T-helper 1 cell treated with Interleukin-12 subunit alpha and Interleukin-12 subunit beta and Interleukin-4 antibody, amounts not matched to agents 30 μg/mL and 1 μg/mL, for 36 hours (primary cell): ENCODE data around the gene FNTB.

Experiments used
- H3K27ac Mint-ChIP-seq: one replicate; pipeline ENCODE4 v1.8.0; 2021; ENCODE audit warnings: mild to moderate bottlenecking, mixed read lengths
- H3K27me3 Mint-ChIP-seq: one replicate; pipeline ENCODE4 v1.8.0; 2021; ENCODE audit warnings: low read depth, mixed read lengths
- H3K36me3 Mint-ChIP-seq: one replicate; pipeline ENCODE4 v1.8.0; 2021; ENCODE audit warnings: low read depth, mixed read lengths
- H3K4me1 Mint-ChIP-seq: one replicate; pipeline ENCODE4 v1.8.0; 2021; ENCODE audit warnings: low read depth, mixed read lengths
- H3K4me3 Mint-ChIP-seq: one replicate; pipeline ENCODE4 v1.8.0; 2021; ENCODE audit warnings: mild to moderate bottlenecking, moderate library complexity, mixed read lengths
- H3K9me3 Mint-ChIP-seq: one replicate; pipeline ENCODE4 v1.8.0; 2021; ENCODE audit warnings: mixed read lengths

FNTB gene

DNA sequence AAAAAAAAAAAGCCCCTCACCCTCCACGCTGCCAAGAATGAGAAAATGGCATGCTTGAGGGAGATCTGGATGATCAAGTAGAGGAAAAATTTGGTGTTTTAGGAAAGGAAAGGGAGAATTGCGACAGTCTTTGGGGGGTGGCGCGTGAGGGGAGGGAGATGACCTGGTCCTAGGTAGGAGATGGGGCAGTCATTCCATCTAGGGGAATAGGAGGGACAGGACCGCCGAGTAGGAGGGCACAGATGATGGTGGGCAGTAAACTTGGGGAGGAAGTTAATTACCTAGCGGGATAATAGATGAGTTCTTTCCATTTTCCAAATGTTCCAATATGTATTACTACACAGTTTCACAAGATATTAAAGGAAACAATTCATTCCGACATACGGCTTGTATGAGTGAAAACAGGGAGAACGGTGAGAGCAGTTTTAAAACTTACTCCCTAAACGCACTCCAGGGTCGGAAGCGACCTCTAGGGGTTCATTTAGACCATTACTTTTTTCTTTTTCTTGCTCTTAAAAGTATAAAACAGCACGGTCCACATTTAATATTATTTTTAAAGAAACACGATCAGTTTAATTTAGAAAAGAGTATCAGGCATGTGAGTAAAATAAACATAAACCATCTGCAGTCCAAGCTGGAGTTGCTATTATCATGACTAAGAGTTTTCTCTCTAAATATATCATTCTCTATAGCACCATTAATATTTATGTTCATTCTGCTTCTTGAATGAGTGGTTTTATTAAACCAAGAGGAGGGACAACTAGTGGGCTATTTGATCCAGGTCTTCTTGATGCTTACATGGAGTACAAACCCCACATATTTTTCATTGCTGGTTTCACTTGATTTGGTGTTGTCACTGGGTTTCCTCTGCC is 3.0 kb upstream of the FNTB start:
- H3K36me3 Mint-ChIP-seq, result peaks cover 2% of the 10 kb centered on the region
- H3K4me3 Mint-ChIP-seq, result peak overlapping the region; percentile 11
- no peak overlapping the region for H3K27ac Mint-ChIP-seq
- H3K4me1 Mint-ChIP-seq, result peaks cover 16% of the 10 kb centered on the region
- peaks cover 46% of the 10 kb centered on the region for H3K27me3 Mint-ChIP-seq
- H3K9me3 Mint-ChIP-seq, result no peaks in the 10 kb centered on the region

DNA sequence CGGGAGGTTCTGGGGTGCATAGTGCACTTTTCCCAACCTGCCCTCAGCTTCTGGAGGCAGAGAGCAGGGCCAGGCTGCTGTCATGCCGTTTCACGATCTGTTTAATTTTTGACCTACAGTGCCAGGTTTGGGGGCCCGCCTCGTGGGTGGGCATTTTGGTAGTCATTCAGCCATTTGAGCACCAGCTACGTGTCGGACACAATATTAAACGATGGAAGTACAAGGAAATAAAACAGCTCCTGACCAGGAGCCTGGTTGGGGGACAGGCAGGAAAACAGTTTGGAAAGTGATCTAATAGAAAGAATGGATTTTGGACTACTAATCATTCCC is 708 bp downstream of the FNTB start:
- Mint-ChIP-seq H3K4me1 (peaks cover 39% of the 10 kb centered on the region), H3K36me3 (peaks cover 9% of the 10 kb centered on the region), H3K9me3 (no peaks in the 10 kb centered on the region), H3K27ac (peak overlapping the region; percentile 97), H3K27me3 (peaks cover 32% of the 10 kb centered on the region), H3K4me3 (peak overlapping the region; percentile 96)

DNA sequence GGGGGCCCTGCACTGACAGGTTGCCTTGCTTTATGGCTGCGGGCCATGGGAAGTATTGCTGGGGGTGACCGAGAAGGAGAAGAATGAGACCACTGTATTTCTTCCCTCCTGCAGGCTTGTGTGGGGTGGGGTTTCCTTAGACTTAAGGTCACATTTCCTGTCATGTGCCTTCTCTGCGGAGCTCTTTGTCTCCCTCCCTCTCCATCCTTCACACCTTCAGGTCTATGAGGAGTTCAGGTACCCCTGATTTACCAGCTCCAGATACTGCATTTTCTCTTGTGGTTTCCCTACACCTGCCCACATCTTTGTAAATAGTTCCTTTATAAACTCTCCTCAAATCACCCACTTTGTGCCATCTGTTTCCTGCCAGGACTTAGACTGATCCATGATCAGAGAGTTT is 3.6 kb downstream of the FNTB start:
- Mint-ChIP-seq H3K9me3 (no peaks in the 10 kb centered on the region), H3K4me3 (peak overlapping the region; percentile 57), H3K27me3 (peaks cover 10% of the 10 kb centered on the region), H3K27ac (peak overlapping the region; percentile 50), H3K36me3 (peaks cover 9% of the 10 kb centered on the region), H3K4me1 (peaks cover 34% of the 10 kb centered on the region)

GRCh38 chr14:64990939-64991338 is 4.2 kb downstream of the FNTB start:
- Mint-ChIP-seq H3K27me3 (peaks cover 6% of the 10 kb centered on the region), H3K27ac (no peak overlapping the region), H3K36me3 (peaks cover 9% of the 10 kb centered on the region), H3K9me3 (no peaks in the 10 kb centered on the region), H3K4me1 (peaks cover 33% of the 10 kb centered on the region), H3K4me3 (no peak overlapping the region)

GRCh38 chr14:64992328-64992885 is 5.7 kb downstream of the FNTB start:
- no peaks in the 10 kb centered on the region for H3K27me3 Mint-ChIP-seq
- no peak overlapping the region for H3K4me3 Mint-ChIP-seq
- H3K36me3 Mint-ChIP-seq, result peaks cover 9% of the 10 kb centered on the region
- no peaks in the 10 kb centered on the region for H3K9me3 Mint-ChIP-seq
- no peak overlapping the region for H3K27ac Mint-ChIP-seq
- peaks cover 26% of the 10 kb centered on the region for H3K4me1 Mint-ChIP-seq

DNA sequence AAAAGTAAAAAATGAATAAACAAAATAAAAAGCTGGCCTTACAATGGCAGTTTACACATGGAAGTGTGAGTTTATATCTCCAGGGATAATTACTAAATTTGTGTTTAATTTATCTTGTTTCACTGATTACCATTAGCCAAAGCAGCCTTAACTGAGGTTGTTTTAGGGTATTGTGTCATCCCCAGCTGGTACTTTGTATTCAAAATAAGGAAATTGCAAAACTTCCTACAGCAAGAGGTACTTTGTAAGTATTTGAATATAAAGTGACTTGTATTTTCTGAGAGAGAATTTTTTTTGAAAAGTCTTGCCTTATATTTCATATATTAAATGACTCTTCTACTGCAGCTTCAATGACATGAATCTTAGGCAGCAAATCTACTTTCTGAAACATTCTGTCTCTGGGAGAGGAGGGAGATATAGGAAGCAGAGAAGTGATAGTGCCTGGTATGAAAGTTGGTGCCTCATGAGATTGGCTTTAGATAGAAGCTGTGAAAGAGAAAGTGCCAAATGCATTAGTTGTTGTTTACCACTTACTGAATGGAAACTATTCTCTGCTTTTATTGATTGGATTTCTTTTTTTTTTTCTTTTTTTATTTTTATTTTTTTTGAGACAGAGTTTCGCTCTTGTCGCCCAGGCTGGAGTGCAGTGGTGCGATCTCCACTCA is 6.7 kb downstream of the FNTB start:
- no peak overlapping the region for H3K4me3 Mint-ChIP-seq
- no peak overlapping the region for H3K27ac Mint-ChIP-seq
- peaks cover 9% of the 10 kb centered on the region for H3K36me3 Mint-ChIP-seq
- peaks cover 30% of the 10 kb centered on the region for H3K4me1 Mint-ChIP-seq
- no peaks in the 10 kb centered on the region for H3K27me3 Mint-ChIP-seq
- no peaks in the 10 kb centered on the region for H3K9me3 Mint-ChIP-seq

GRCh38 chr14:64994540-64994939 is 7.8 kb downstream of the FNTB start:
- no peak overlapping the region for H3K27ac Mint-ChIP-seq
- H3K9me3 Mint-ChIP-seq, result no peaks in the 10 kb centered on the region
- H3K4me3 Mint-ChIP-seq, result no peak overlapping the region
- no peaks in the 10 kb centered on the region for H3K27me3 Mint-ChIP-seq
- H3K4me1 Mint-ChIP-seq, result peaks cover 22% of the 10 kb centered on the region
- H3K36me3 Mint-ChIP-seq, result peaks cover 4% of the 10 kb centered on the region

GRCh38 chr14:64995291-64995690 is 8.6 kb downstream of the FNTB start:
- Mint-ChIP-seq H3K27ac (no peak overlapping the region), H3K9me3 (no peaks in the 10 kb centered on the region), H3K4me1 (peaks cover 15% of the 10 kb centered on the region), H3K4me3 (no peak overlapping the region), H3K27me3 (no peaks in the 10 kb centered on the region), H3K36me3 (peaks cover 2% of the 10 kb centered on the region)

GRCh38 chr14:64997108-64997794 is 10.6 kb downstream of the FNTB start:
- Mint-ChIP-seq H3K36me3 (no peaks in the 10 kb centered on the region), H3K4me3 (no peak overlapping the region), H3K27me3 (no peaks in the 10 kb centered on the region), H3K4me1 (peaks cover 5% of the 10 kb centered on the region), H3K27ac (no peak overlapping the region), H3K9me3 (no peaks in the 10 kb centered on the region)

DNA sequence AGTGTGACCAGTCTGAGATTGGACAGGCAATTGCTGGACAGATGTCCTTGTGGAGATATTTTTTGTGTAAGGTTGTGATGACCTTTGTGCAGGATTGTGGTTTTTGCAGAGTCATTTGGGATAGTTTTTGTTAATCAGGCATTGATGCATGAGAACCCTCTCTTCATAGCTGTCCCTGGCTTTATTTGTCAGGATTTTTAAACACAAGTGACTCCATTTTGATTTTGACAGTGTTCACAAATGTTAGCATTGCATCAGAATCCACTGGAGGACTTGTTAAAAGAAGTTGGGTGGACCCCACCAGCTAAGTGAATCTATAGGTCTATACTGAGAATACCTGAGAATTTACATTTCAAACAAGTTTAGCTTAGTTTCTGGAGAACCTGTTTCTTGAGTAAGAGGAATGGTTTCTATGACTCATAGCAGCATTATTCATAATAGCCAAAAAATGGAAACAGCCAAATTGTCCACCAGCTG is 11.8 kb downstream of the FNTB start:
- Mint-ChIP-seq H3K4me1 (peaks cover 12% of the 10 kb centered on the region), H3K9me3 (no peaks in the 10 kb centered on the region), H3K4me3 (no peak overlapping the region), H3K36me3 (no peaks in the 10 kb centered on the region), H3K27ac (no peak overlapping the region), H3K27me3 (no peaks in the 10 kb centered on the region)

- Mint-ChIP-seq H3K27me3 (no peaks in the 10 kb centered on the region), H3K4me3 (no peak overlapping the region), H3K36me3 (peaks cover 3% of the 10 kb centered on the region), H3K9me3 (no peaks in the 10 kb centered on the region), H3K4me1 (peaks cover 18% of the 10 kb centered on the region), H3K27ac (no peak overlapping the region)
Measured at GRCh38 chr14:65000898-65001591, 14.3 kb downstream of the FNTB start.

DNA sequence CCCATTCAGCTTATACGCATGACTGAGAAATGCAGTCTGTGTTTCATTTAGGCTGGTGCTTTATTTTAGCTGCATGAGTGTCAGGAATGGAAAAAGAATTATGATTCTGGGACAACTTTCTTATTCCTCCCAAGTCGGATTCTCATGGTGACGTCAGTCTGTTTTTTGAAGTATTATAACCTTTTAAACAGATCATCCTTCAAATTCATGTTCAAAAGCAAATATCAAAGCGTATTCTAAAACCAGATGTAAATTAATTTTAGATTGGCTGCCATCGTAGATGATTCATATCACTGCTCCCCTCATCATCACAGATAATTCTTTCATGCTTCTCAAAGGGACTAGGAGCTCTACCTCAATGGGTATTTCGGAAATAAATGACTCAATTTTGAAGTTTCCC is 15.0 kb downstream of the FNTB start:
- Mint-ChIP-seq H3K27ac (no peak overlapping the region), H3K9me3 (no peaks in the 10 kb centered on the region), H3K4me3 (no peak overlapping the region), H3K27me3 (no peaks in the 10 kb centered on the region), H3K4me1 (peaks cover 18% of the 10 kb centered on the region), H3K36me3 (peaks cover 3% of the 10 kb centered on the region)

GRCh38 chr14:65002586-65003210 is 16.0 kb downstream of the FNTB start:
- H3K27me3 Mint-ChIP-seq, result no peaks in the 10 kb centered on the region
- H3K4me1 Mint-ChIP-seq, result peaks cover 18% of the 10 kb centered on the region
- H3K36me3 Mint-ChIP-seq, result peaks cover 3% of the 10 kb centered on the region
- no peak overlapping the region for H3K27ac Mint-ChIP-seq
- H3K9me3 Mint-ChIP-seq, result no peaks in the 10 kb centered on the region
- H3K4me3 Mint-ChIP-seq, result no peak overlapping the region

- no peaks in the 10 kb centered on the region for H3K9me3 Mint-ChIP-seq
- H3K4me3 Mint-ChIP-seq, result no peak overlapping the region
- peaks cover 5% of the 10 kb centered on the region for H3K36me3 Mint-ChIP-seq
- H3K27ac Mint-ChIP-seq, result no peak overlapping the region
- no peaks in the 10 kb centered on the region for H3K27me3 Mint-ChIP-seq
- peaks cover 17% of the 10 kb centered on the region for H3K4me1 Mint-ChIP-seq
Measured at GRCh38 chr14:65003394-65003793, 16.7 kb downstream of the FNTB start.
